HG03108 (cell line): Measurements from ENCODE around the gene MIA3.

ENCODE experiments used
- ATAC-seq: cut with Tn5 transposase; IDR thresholded peaks from one replicate; pipeline ENCODE4 v1.9.1; 2021; ENCODE audit warnings: moderate library complexity; ENCODE audit not compliant: unreplicated experiment

MIA3 gene

GRCh38 chr1:222620566-222620965 is 2.7 kb downstream of the MIA3 start:
- ATAC-seq, result peak; percentile 35

GRCh38 chr1:222622765-222623164 is 4.9 kb downstream of the MIA3 start:
- ATAC-seq, result no peak

- no peak for ATAC-seq
Observed at GRCh38 chr1:222623458-222623857, 5.6 kb downstream of the MIA3 start.

- ATAC-seq, result no peak
Observed at GRCh38 chr1:222624214-222624613, 6.3 kb downstream of the MIA3 start.

GRCh38 chr1:222627232-222627631 is 9.3 kb downstream of the MIA3 start:
- ATAC-seq, result no peak

GRCh38 chr1:222629921-222630535 is 12.1 kb downstream of the MIA3 start:
- no peak for ATAC-seq

GRCh38 chr1:222631611-222632208 is 13.8 kb downstream of the MIA3 start:
- ATAC-seq, result no peak

GRCh38 chr1:222632749-222633148 is 14.9 kb downstream of the MIA3 start:
- no peak for ATAC-seq

- ATAC-seq, result peak; percentile 87
Observed at GRCh38 chr1:222634180-222635013, 16.5 kb downstream of the MIA3 start.

- no peak for ATAC-seq
Observed at GRCh38 chr1:222641269-222641948, 23.5 kb downstream of the MIA3 start.

- ATAC-seq, result no peak
Observed at GRCh38 chr1:222642468-222642867, 24.6 kb downstream of the MIA3 start.

GRCh38 chr1:222643606-222643937 is 25.7 kb downstream of the MIA3 start:
- ATAC-seq, result no peak

- ATAC-seq, result peak; percentile 98
Observed at GRCh38 chr1:222643938-222644635, 26.2 kb downstream of the MIA3 start.

GRCh38 chr1:222644636-222644980 is 26.7 kb downstream of the MIA3 start:
- no peak for ATAC-seq

GRCh38 chr1:222652676-222653075 is 34.8 kb downstream of the MIA3 start:
- ATAC-seq, result no peak

- peak; percentile 49 for ATAC-seq
Observed at GRCh38 chr1:222653178-222653827, 35.4 kb downstream of the MIA3 start.

GRCh38 chr1:222654849-222655248 is 37.0 kb downstream of the MIA3 start:
- ATAC-seq, result peak; percentile 97

- ATAC-seq, result no peak
Observed at GRCh38 chr1:222656391-222657155, 38.7 kb downstream of the MIA3 start.

GRCh38 chr1:222657899-222658298 is 40.0 kb downstream of the MIA3 start:
- ATAC-seq, result no peak

- no peak for ATAC-seq
Observed at GRCh38 chr1:222663431-222663934, 45.6 kb downstream of the MIA3 start.
